Measurements from ENCODE around the gene PTPRT. TPM values are rescaled to one million over a fixed set of nuclear protein-coding genes. Genes with fewer than 3 reads are reported as not detected.

PTPRT gene
- total and polyA plus RNA-seq, 2 of the 4 experiments (the other 2 are of a cell fraction), result not detected

- H4K91ac ChIP-seq (ENCODE audit: insufficient read depth, low read depth, low read length), result no peak overlapping the region
- no peak overlapping the region for H2BK120ac ChIP-seq (ENCODE audit: low read depth, low read length)
- no peaks in the 10 kb centered on the region for H4K20me1 ChIP-seq (ENCODE audit: insufficient read depth, low read length)
- no peak for TF ChIP-seq RAD21 (IDR thresholded peaks at IDR 0.05; ENCODE audit: low read length)
- H3K4me3 ChIP-seq (ENCODE audit: insufficient read depth, low read depth, low read length), result no peak overlapping the region
- H3K79me1 ChIP-seq (ENCODE audit: low read depth in 1 of 2, low read length in 2 of 2), result no peaks in the 10 kb centered on the region
- no TSS peak for BruUV-seq (replicated peaks)
- H4K8ac ChIP-seq (ENCODE audit: low read depth in 2 of 2, low read length in 2 of 2), result no peak overlapping the region
- H3K36me3 ChIP-seq (ENCODE audit: control insufficient read depth, insufficient read depth, low read length), result no peaks in the 10 kb centered on the region
- no peak overlapping the region for H2AK5ac ChIP-seq (ENCODE audit: low read depth, low read length)
- no peak for ATAC-seq (ENCODE audit: low read depth)
- intact Hi-C loops (cut with micrococcal nuclease), result no loop called here
- no peak overlapping the region for H2AFZ ChIP-seq (replicated peaks; ENCODE audit: low read length, poor library complexity)
- ChIA-PET POLR2A (ENCODE audit: unreplicated experiment) (no interaction called here), CTCF (no interaction called here)
- H3K27me3 ChIP-seq (ENCODE audit: control insufficient read depth, insufficient read depth, low read length), result no peaks in the 10 kb centered on the region
- WGBS, 2 experiments (ENCODE audit: extremely low coverage in 2 of 2, insufficient read length in 1 of 2), result 75% methylated on average over 5 of the region's 15 CpGs; no CpG with 5 or more reads in 1 of the 2 experiments
- in situ Hi-C loops (cut with MboI; ENCODE audit: low sequenced_read_pairs), result no loop called here
- H3K14ac ChIP-seq (replicated peaks; ENCODE audit: low read depth, low read length), result no peak overlapping the region
- H2BK20ac ChIP-seq (ENCODE audit: low read depth, low read length), result no peak overlapping the region
- no peak for DNase-seq
- H2BK5ac ChIP-seq (ENCODE audit: low read depth, low read length, poor library complexity, severe bottlenecking), result no peak overlapping the region
- no peak overlapping the region for H3K23ac ChIP-seq (ENCODE audit: low read depth, low read length)
- peaks cover 23% of the 10 kb centered on the region for H3K9me3 ChIP-seq (ENCODE audit: control insufficient read depth, insufficient read depth, low read length)
- H2BK15ac ChIP-seq (ENCODE audit: low read depth, low read length), result no peak overlapping the region
- H3K4me1 ChIP-seq (ENCODE audit: control insufficient read depth, insufficient read depth, low read length), result no peaks in the 10 kb centered on the region
- H3K27ac ChIP-seq (ENCODE audit: insufficient read depth, low read length), result no peak overlapping the region
- no peak overlapping the region for H3K4me2 ChIP-seq (ENCODE audit: low read depth, low read length)
- no peak overlapping the region for H3K9ac ChIP-seq (ENCODE audit: low read depth, low read length)
- no peaks in the 10 kb centered on the region for H3K9me1 ChIP-seq (ENCODE audit: insufficient read depth, low read length)
- no peak overlapping the region for H2AK9ac ChIP-seq (replicated peaks; ENCODE audit: low read depth, low read length, poor library complexity)
- no peak overlapping the region for H4K5ac ChIP-seq (ENCODE audit: low read depth, low read length)
- no peak overlapping the region for H3K18ac ChIP-seq (ENCODE audit: low read depth, low read length)
- dilution Hi-C loops (cut with HindIII; ENCODE audit: low sequenced_read_pairs, unreplicated experiment), result no loop called here
- H3K4ac ChIP-seq (ENCODE audit: low read depth, low read length), result no peak overlapping the region
- H3K56ac ChIP-seq (ENCODE audit: extremely low read depth, insufficient read depth, low read length), result no peak overlapping the region
Observed at GRCh38 chr20:42419814-42420532, 769.7 kb downstream of the PTPRT start.

All from IMR-90 (cell line).